Sigmoid colon (tissue), 7 donors: ENCODE measurements around the gene IL36RN. TPM values are rescaled to one million over a fixed set of nuclear protein-coding genes. Genes with fewer than 3 reads are reported as not detected.

Source experiments
- DNase-seq: peaks from one replicate; pipeline ENCODE4 v3.0.0-alpha.2; 2019
- H3K27ac ChIP-seq, 4 donors: fragments of 200-600 bp; sonication (generic); one replicate each; pipeline ENCODE4 v1.5.1; 2016 to 2019; ENCODE audit warnings: mild to moderate bottlenecking in 1 of 4
- H3K27me3 ChIP-seq, 3 donors: fragments of 200-600 bp; sonication (generic); one replicate each; pipeline ENCODE4 v1.5.1; 2019; ENCODE audit warnings: mild to moderate bottlenecking in 1 of 3
- H3K36me3 ChIP-seq, 4 donors: fragments of 200-600 bp; sonication (generic); one replicate each; pipeline ENCODE4 v1.5.1; 2016 to 2019
- H3K4me1 ChIP-seq, 4 donors: fragments of 200-600 bp; sonication (generic); one replicate each; pipeline ENCODE4 v1.5.1; 2017 to 2019
- H3K4me3 ChIP-seq, 4 donors: fragments of 200-600 bp; sonication (generic); one replicate each; pipeline ENCODE4 v1.5.1; 2017 to 2019; ENCODE audit warnings: mild to moderate bottlenecking in 2 of 4, moderate library complexity in 1 of 4
- H3K9me3 ChIP-seq, 4 donors: fragments of 200-600 bp in 3 of 4; sonication (generic) in 3 of 4; one replicate each; pipeline versions ENCODE4 v1.5.1 to v1.6.1; 2013 to 2019
- CTCF ChIP-seq, 4 experiments: fragments of 450-650 bp in 3 of 4; fragments of 200-600 bp in 1 of 4; IDR thresholded peaks; one replicate each; pipeline ENCODE4 v1.5.1; 2016 to 2019; ENCODE audit warnings: antibody characterized with exemption in 4 of 4, mild to moderate bottlenecking in 3 of 4, moderate library complexity in 2 of 4
- EP300 ChIP-seq, 4 donors: sonication (generic); formaldehyde crosslinking; IDR thresholded peaks; one replicate each; pipeline ENCODE4 v1.6.1; 2017; ENCODE audit warnings: antibody characterized with exemption in 4 of 4
- POLR2A ChIP-seq, 2 donors: fragments of 450-650 bp; IDR thresholded peaks; one replicate each; pipeline ENCODE4 v1.6.1; 2016; ENCODE audit warnings: antibody characterized with exemption in 2 of 2, mild to moderate bottlenecking in 2 of 2, moderate library complexity in 2 of 2
- POLR2AphosphoS5 ChIP-seq, 4 donors: sonication (generic); formaldehyde crosslinking; IDR thresholded peaks; one replicate each; pipeline ENCODE4 v1.6.1; 2017; ENCODE audit warnings: antibody characterized with exemption in 4 of 4
- WGBS, 2 donors: extraction: QIAGEN DNeasy Blood & Tissue Kit; methylation state at CpG; one replicate each; pipeline ENCODE4 v1.1.7; 2013; 5-methylcytosine and 5-hydroxymethylcytosine counted together
- intact Hi-C: fragments of 100-400 bp; cut with DNase I; formaldehyde crosslinking; loops from one replicate; pipeline ENCODE4 v1.15.1; 2023
- polyA plus RNA-seq, 3 donors: library from polyadenylated mRNA; stranded (reverse); fragments of 200-250 nt; gene quantifications; one replicate each; pipeline ENCODE4 v1.2.3, GENCODE V29; 2013
- total RNA-seq, 4 donors: library from RNA; depleted of rRNA; stranded (reverse); fragments of >200 nt; gene quantifications; one replicate each; pipeline ENCODE4 v1.1.0, GENCODE V29; 2016
- donor health status: healthy with polysubstance abuse.
- donor health status: Bipolar disorder and iron deficiency.
- donor health status: healthy.

The IL36RN gene
- total and polyA plus RNA-seq, 7 donors, result 0.03 TPM; not detected in 6

- no peaks in the 10 kb centered on the region for H3K27me3 ChIP-seq
- intact Hi-C loops, result no loop called here
- no peak overlapping the region for H3K27ac ChIP-seq
- H3K36me3 ChIP-seq, result no peaks in the 10 kb centered on the region
- H3K4me3 ChIP-seq, result no peak overlapping the region
- TF ChIP-seq POLR2A (IDR thresholded peaks at IDR 0.05) (no peak), POLR2AphosphoS5 (IDR thresholded peaks at IDR 0.05) (no peak), EP300 (IDR thresholded peaks at IDR 0.05) (no peak), CTCF (IDR thresholded peaks at IDR 0.05) (no peak)
- no peaks in the 10 kb centered on the region for H3K9me3 ChIP-seq
- no peak for DNase-seq
- no peaks in the 10 kb centered on the region for H3K4me1 ChIP-seq
- WGBS, 2 donors, result 89 to 90% methylated on average over 1 of the region's 1 CpG
Observed at GRCh38 chr2:113064898-113065297, 5.9 kb downstream of the IL36RN start.

DNA sequence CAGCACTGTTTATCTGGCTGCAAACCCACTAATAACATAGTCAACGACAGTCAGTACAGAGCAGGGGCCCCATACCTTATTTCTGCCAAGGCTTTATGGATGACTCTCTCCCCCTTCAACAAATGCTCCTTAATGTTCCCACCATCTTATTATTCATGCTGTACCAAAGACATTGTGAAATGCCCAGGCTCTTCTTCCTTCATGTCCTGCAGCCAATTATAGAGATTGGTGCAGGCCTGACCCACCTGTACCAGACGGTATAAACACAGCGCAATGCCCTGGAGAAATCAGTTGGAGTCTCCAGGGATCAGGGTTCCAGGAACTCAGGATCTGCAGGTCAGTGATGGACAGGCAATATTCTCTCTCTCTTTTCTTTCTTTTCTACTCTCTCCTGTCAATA lies 8.7 kb downstream of the IL36RN start, which contains the start of gene IL1F10:
IL1F10 (plus strand) TSS at position 290 of the 400 bp plus-strand sequence. CDS start 4,769 bp downstream, outside the sequence.
- H3K27me3 ChIP-seq, result no peaks in the 10 kb centered on the region
- H3K4me1 ChIP-seq, result no peaks in the 10 kb centered on the region
- H3K4me3 ChIP-seq, result no peak within 1 kb of the TSS
- no peak within 1 kb of the TSS for H3K27ac ChIP-seq
- 87 to 93% methylated on average over 3 of the region's 3 CpGs for WGBS, 2 donors
- intact Hi-C loops, result no loop called here
- DNase-seq, result no peak
- H3K36me3 ChIP-seq, result no peaks in the 10 kb centered on the region
- no peaks in the 10 kb centered on the region for H3K9me3 ChIP-seq
- TF ChIP-seq CTCF (IDR thresholded peaks at IDR 0.05) (no peak), POLR2A (IDR thresholded peaks at IDR 0.05) (no peak), POLR2AphosphoS5 (IDR thresholded peaks at IDR 0.05) (no peak), EP300 (IDR thresholded peaks at IDR 0.05) (no peak)

- H3K27ac ChIP-seq, result no peak overlapping the region
- H3K4me3 ChIP-seq, result no peak overlapping the region
- H3K27me3 ChIP-seq, result no peaks in the 10 kb centered on the region
- intact Hi-C loops, result no loop called here
- no peak for TF ChIP-seq CTCF (IDR thresholded peaks at IDR 0.05)
- TF ChIP-seq POLR2AphosphoS5 (IDR thresholded peaks at IDR 0.05), result no peak
- no peak for TF ChIP-seq POLR2A (IDR thresholded peaks at IDR 0.05)
- no peak for TF ChIP-seq EP300 (IDR thresholded peaks at IDR 0.05)
- no peaks in the 10 kb centered on the region for H3K9me3 ChIP-seq
- H3K4me1 ChIP-seq, result no peaks in the 10 kb centered on the region
- no peak for DNase-seq
- H3K36me3 ChIP-seq, result no peaks in the 10 kb centered on the region
- 64 to 70% methylated on average over 2 of the region's 2 CpGs for WGBS, 2 donors
Observed at GRCh38 chr2:113068249-113068648, 9.3 kb downstream of the IL36RN start.

GRCh38 chr2:113068706-113069485 lies 9.9 kb downstream of the IL36RN start:
- intact Hi-C loops, result no loop called here
- H3K36me3 ChIP-seq, result no peaks in the 10 kb centered on the region
- no peaks in the 10 kb centered on the region for H3K4me1 ChIP-seq
- TF ChIP-seq CTCF (IDR thresholded peaks at IDR 0.05) (no peak), EP300 (IDR thresholded peaks at IDR 0.05) (no peak)
- 23 to 47% methylated on average over 5 of the region's 5 CpGs for WGBS, 2 donors
- no peaks in the 10 kb centered on the region for H3K9me3 ChIP-seq
- DNase-seq, result no peak
- H3K4me3 ChIP-seq, result no peak overlapping the region
- H3K27ac ChIP-seq, result no peak overlapping the region
- H3K27me3 ChIP-seq, result no peaks in the 10 kb centered on the region
